PC-3 (cell line): ENCODE measurements around the gene RUFY1.

ENCODE experiments used
- CTCF ChIP-seq: fragments of 300-600 bp; sonication (generic); conservative IDR thresholded peaks from 2 replicates; pipeline ENCODE4 v1.5.1; 2017; ENCODE audit warnings: antibody characterized with exemption, low read depth, mild to moderate bottlenecking, low read length
- EZH2 ChIP-seq: fragments of 300-600 bp; sonication (generic); IDR thresholded peaks from one replicate; pipeline ENCODE4 v1.6.1; 2017; ENCODE audit warnings: antibody characterized with exemption, mild to moderate bottlenecking, low read length; ENCODE audit not compliant: unreplicated experiment
- EZH2phosphoT487 ChIP-seq: fragments of 300-600 bp; sonication (generic); IDR thresholded peaks from 2 replicates; pipeline ENCODE4 v1.6.1; 2018; ENCODE audit warnings: mild to moderate bottlenecking, antibody characterized with exemption, low read length, borderline replicate concordance

- TF ChIP-seq EZH2 (no peak), CTCF (no peak), EZH2phosphoT487 (no peak)
These were observed 3.5 kb downstream of the RUFY1 start for GRCh38 chr5:179553875-179554274.
